HFFc6 (cell line): Measurements from ENCODE around the gene ALDH3B1. TPM values are rescaled to one million over a fixed set of nuclear protein-coding genes. Genes with fewer than 3 reads are reported as not detected.

Source experiments
- DNase-seq: peaks from one replicate; pipeline ENCODE4 v3.0.0-alpha.2; 2018
- H3K27ac Mint-ChIP-seq: 2 replicates; pipeline ENCODE4 v1.8.0; 2020; ENCODE audit warnings: mild to moderate bottlenecking, mixed read lengths
- H3K27me3 Mint-ChIP-seq: 2 replicates; pipeline ENCODE4 v1.8.0; 2021; ENCODE audit warnings: mild to moderate bottlenecking, moderate library complexity, mixed read lengths; ENCODE audit not compliant: insufficient read depth
- H3K36me3 Mint-ChIP-seq: 2 replicates; pipeline ENCODE4 v1.8.0; 2021; ENCODE audit warnings: low read depth, mixed read lengths
- H3K4me1 Mint-ChIP-seq: 2 replicates; pipeline ENCODE4 v1.8.0; 2020; ENCODE audit warnings: low read depth, mixed read lengths
- H3K4me3 Mint-ChIP-seq: 2 replicates; pipeline ENCODE4 v1.8.0; 2020; ENCODE audit warnings: mild to moderate bottlenecking, moderate library complexity, mixed read lengths
- H3K9me3 Mint-ChIP-seq: 2 replicates; pipeline ENCODE4 v1.8.0; 2020; ENCODE audit warnings: mild to moderate bottlenecking, mixed read lengths
- CTCF ChIP-seq: fragments of 200-600 bp; sonication (generic); IDR thresholded peaks from 2 replicates; pipeline ENCODE4 v1.5.0; 2021; ENCODE audit warnings: antibody characterized with exemption, mild to moderate bottlenecking
- total RNA-seq, 6 experiments: library from RNA; stranded (reverse); fragmentation: NEBNext Ultra II Directional; extraction: Animal tissue kit (Norgen Biotek cat#: 25700); gene quantifications; 2 replicates in 1 of 6; 3 replicates in 5 of 6; pipeline ENCODE4 v1.2.3, GENCODE V29; 2021

ALDH3B1 gene
- total RNA-seq, 6 experiments from 2014 or later: 29.5 to 47.4 (median 43.4) TPM

- H3K4me3 Mint-ChIP-seq: no peak overlapping the region
These were observed 14.1 kb upstream of the ALDH3B1 start for GRCh38 chr11:67996051-67996450.

GRCh38 chr11:67996622-67997474 is 13.3 kb upstream of the ALDH3B1 start:
- H3K4me3 Mint-ChIP-seq: no peak overlapping the region
- H3K4me1 Mint-ChIP-seq: no peaks in the 10 kb centered on the region
- no peak for DNase-seq
- no peak overlapping the region for H3K27ac Mint-ChIP-seq
- no peak for TF ChIP-seq CTCF
- peaks cover 6% of the 10 kb centered on the region; the same call in 1 of the 2 replicates for H3K9me3 Mint-ChIP-seq
- H3K27me3 Mint-ChIP-seq: peaks cover under 1% of the 10 kb centered on the region
- H3K36me3 Mint-ChIP-seq: peaks cover 9% of the 10 kb centered on the region

More at GRCh38 chr11:67996051-67996450, 14.1 kb upstream of the ALDH3B1 start:
- no peak for TF ChIP-seq CTCF
- DNase-seq: no peak
- Mint-ChIP-seq H3K27ac (no peak overlapping the region), H3K9me3 (peaks cover 6% of the 10 kb centered on the region; the same call in 1 of the 2 replicates), H3K4me1 (no peaks in the 10 kb centered on the region), H3K27me3 (peaks cover 2% of the 10 kb centered on the region), H3K36me3 (peaks cover 9% of the 10 kb centered on the region)

GRCh38 chr11:67997475-67997921 is 12.6 kb upstream of the ALDH3B1 start:
- H3K4me1 Mint-ChIP-seq: peaks cover 5% of the 10 kb centered on the region
- TF ChIP-seq CTCF: no peak
- H3K36me3 Mint-ChIP-seq: peaks cover 9% of the 10 kb centered on the region
- H3K4me3 Mint-ChIP-seq: no peak overlapping the region
- no peak overlapping the region for H3K27ac Mint-ChIP-seq
- H3K27me3 Mint-ChIP-seq: no peaks in the 10 kb centered on the region; the same call in 1 of the 2 replicates
- peaks cover 6% of the 10 kb centered on the region; the same call in 1 of the 2 replicates for H3K9me3 Mint-ChIP-seq
- no peak for DNase-seq

GRCh38 chr11:67998150-67999045 is 11.7 kb upstream of the ALDH3B1 start:
- H3K4me3 Mint-ChIP-seq: no peak overlapping the region
- H3K4me1 Mint-ChIP-seq: peaks cover 11% of the 10 kb centered on the region
- no peaks in the 10 kb centered on the region for H3K27me3 Mint-ChIP-seq
- H3K27ac Mint-ChIP-seq: no peak overlapping the region
- H3K36me3 Mint-ChIP-seq: peaks cover 9% of the 10 kb centered on the region
- peaks cover 6% of the 10 kb centered on the region; the same call in 1 of the 2 replicates for H3K9me3 Mint-ChIP-seq
- TF ChIP-seq CTCF: no peak
- DNase-seq: no peak

- H3K27me3 Mint-ChIP-seq: no peaks in the 10 kb centered on the region
- H3K27ac Mint-ChIP-seq: no peak overlapping the region
- DNase-seq: no peak
- peaks cover 6% of the 10 kb centered on the region; the same call in 1 of the 2 replicates for H3K9me3 Mint-ChIP-seq
- H3K36me3 Mint-ChIP-seq: peaks cover 9% of the 10 kb centered on the region
- no peak for TF ChIP-seq CTCF
- H3K4me1 Mint-ChIP-seq: peaks cover 14% of the 10 kb centered on the region
- H3K4me3 Mint-ChIP-seq: no peak overlapping the region
These were observed 10.9 kb upstream of the ALDH3B1 start for GRCh38 chr11:67999201-67999629.
